NCI-H524 (cell line): ENCODE results near the gene ALPP.
"Not testable (repeated sequence)": the region's sequence is repeated elsewhere in the genome, so short reads cannot be mapped to it uniquely, and the experiment has no call there.

Source experiments
- DNase-seq, 2 experiments: peaks; one replicate each; lab custom pipeline; 2025; lab: John Stamatoyannopoulos, UW

Gene ALPP

GRCh38 chr2:232341061-232341738 is 37.4 kb upstream of the ALPP start:
- no peak for DNase-seq

GRCh38 chr2:232341739-232342126 is 36.8 kb upstream of the ALPP start:
- DNase-seq = no peak

- DNase-seq = no peak
Observed at GRCh38 chr2:232342635-232343565, 35.7 kb upstream of the ALPP start.

- no peak for DNase-seq
Observed at GRCh38 chr2:232343821-232344220, 34.7 kb upstream of the ALPP start.

- no peak for DNase-seq
Observed at GRCh38 chr2:232345251-232345650, 33.3 kb upstream of the ALPP start.

- DNase-seq = no peak
Observed at GRCh38 chr2:232347369-232347768, 31.2 kb upstream of the ALPP start.

GRCh38 chr2:232348936-232349335 is 29.6 kb upstream of the ALPP start:
- DNase-seq = no peak

- DNase-seq = no peak
Observed at GRCh38 chr2:232349546-232349945, 29.0 kb upstream of the ALPP start.

- no peak for DNase-seq
Observed at GRCh38 chr2:232349946-232350635, 28.5 kb upstream of the ALPP start.

- DNase-seq = no peak
Observed at GRCh38 chr2:232350804-232351685, 27.5 kb upstream of the ALPP start.

- no peak for DNase-seq
Observed at GRCh38 chr2:232351686-232352510, 26.7 kb upstream of the ALPP start.

GRCh38 chr2:232352511-232353091 is 25.9 kb upstream of the ALPP start:
- DNase-seq = no peak

GRCh38 chr2:232353096-232353495 is 25.5 kb upstream of the ALPP start:
- DNase-seq = no peak

GRCh38 chr2:232353660-232354059 is 24.9 kb upstream of the ALPP start:
- DNase-seq = no peak

GRCh38 chr2:232354069-232354468 is 24.5 kb upstream of the ALPP start:
- DNase-seq = no peak

GRCh38 chr2:232361646-232362045 is 16.9 kb upstream of the ALPP start:
- DNase-seq = no peak

GRCh38 chr2:232362174-232362900 is 16.2 kb upstream of the ALPP start:
- DNase-seq = no peak

- DNase-seq = not testable (repeated sequence)
Observed at GRCh38 chr2:232363064-232363783, 15.3 kb upstream of the ALPP start.
